SK-N-SH (cell line): Measurements from ENCODE around the gene TTC7B. TPM values are rescaled to one million over a fixed set of nuclear protein-coding genes. Genes with fewer than 3 reads are reported as not detected.

Experiments
- CTCF ChIA-PET: fragments of 300-600, 350-600 bp; formaldehyde crosslinking; extraction: SDS; loops from one replicate; lab custom pipeline; 2021; lab: Yijun Ruan, JAX
- POLR2A ChIA-PET: fragments of 350-600 bp; sonication (Branson Sonifier 250); formaldehyde crosslinking; extraction: SDS; loops from one replicate; lab custom pipeline; 2020; ENCODE audit warnings: antibody characterized with exemption, inconsistent platforms; lab: Yijun Ruan, JAX
- DNase-seq: peaks from one replicate; pipeline ENCODE4 v3.0.0; 2012
- H2AFZ ChIP-seq: fragments of 200-600 bp; sonication (generic); 2 replicates; pipeline ENCODE4 v1.8.1; 2016; ENCODE audit warnings: antibody characterized with exemption, mild to moderate bottlenecking, low read depth
- H3F3A ChIP-seq: fragments of 200-600 bp; sonication (generic); replicated peaks from 2 replicates; pipeline ENCODE3; 2016; ENCODE audit warnings: antibody characterized with exemption, mild to moderate bottlenecking; ENCODE audit not compliant: insufficient read depth
- H3K27ac ChIP-seq, 2 experiments: fragments of 200-500 bp in 1 of 2; fragments of 200-600 bp in 1 of 2; sonication (Bioruptor generic) in 1 of 2; sonication (generic), shearing (Covaris generic) in 1 of 2; 2 replicates each; pipeline versions ENCODE4 v1.5.1 to v1.6.1; 2014 to 2016; ENCODE audit warnings: low read depth in 2 of 2, inconsistent platforms in 1 of 2, low read length in 1 of 2, mild to moderate bottlenecking in 1 of 2, mixed read lengths in 1 of 2
- H3K27me3 ChIP-seq: fragments of 200-600 bp; sonication (generic), shearing (Covaris generic); 2 replicates; pipeline ENCODE4 v1.6.1; 2016; ENCODE audit warnings: mixed run types; ENCODE audit not compliant: insufficient read depth
- H3K36me3 ChIP-seq, 2 experiments: fragments of 200-500 bp in 1 of 2; fragments of 200-600 bp in 1 of 2; sonication (Bioruptor generic) in 1 of 2; sonication (generic) in 1 of 2; replicated peaks in 1 of 2; 2 replicates each; pipeline versions ENCODE3 to v1.5.1; 2014 to 2016; ENCODE audit warnings: low read length in 1 of 2, mild to moderate bottlenecking in 1 of 2; ENCODE audit not compliant: insufficient read depth in 2 of 2, control insufficient read depth in 1 of 2
- H3K4me1 ChIP-seq, 2 experiments: fragments of 200-500 bp in 1 of 2; fragments of 200-600 bp in 1 of 2; sonication (Bioruptor generic) in 1 of 2; sonication (generic), shearing (Covaris generic) in 1 of 2; 2 replicates each; pipeline versions ENCODE4 v1.5.1 to v1.6.1; 2014 to 2016; ENCODE audit warnings: low read depth in 1 of 2, low read length in 1 of 2, mixed run types in 1 of 2; ENCODE audit not compliant: insufficient read depth in 2 of 2, control insufficient read depth in 1 of 2
- H3K4me2 ChIP-seq: fragments of 200-600 bp; sonication (generic), shearing (Covaris generic); 2 replicates; pipeline ENCODE4 v1.6.1; 2017; ENCODE audit warnings: mixed run types
- H3K4me3 ChIP-seq, 2 experiments: fragments of 200-500 bp in 1 of 2; fragments of 200-600 bp in 1 of 2; sonication (Bioruptor generic) in 1 of 2; sonication (generic), shearing (Covaris generic) in 1 of 2; 2 replicates each; pipeline versions ENCODE4 v1.5.1 to v1.8.1; 2014 to 2016; ENCODE audit warnings: low read depth in 2 of 2, inconsistent platforms in 1 of 2, low read length in 1 of 2, mild to moderate bottlenecking in 1 of 2, mixed read lengths in 1 of 2, moderate library complexity in 1 of 2
- H3K79me2 ChIP-seq: fragments of 200-600 bp; sonication (generic); 2 replicates; pipeline ENCODE4 v1.8.1; 2017; ENCODE audit warnings: mild to moderate bottlenecking; ENCODE audit not compliant: insufficient read depth
- H3K9ac ChIP-seq: fragments of 200-600 bp; sonication (generic); 2 replicates; pipeline ENCODE4 v1.6.1; 2017; ENCODE audit warnings: mixed run types
- H3K9me2 ChIP-seq: fragments of 200-600 bp; sonication (generic); 2 replicates; pipeline ENCODE4 v1.6.1; 2017; ENCODE audit warnings: mixed run types
- H3K9me3 ChIP-seq: fragments of 200-600 bp; sonication (generic); 2 replicates; pipeline ENCODE4 v1.6.1; 2017; ENCODE audit warnings: mixed run types, mild to moderate bottlenecking, moderate library complexity
- H4K20me1 ChIP-seq: fragments of 200-600 bp; sonication (generic); 2 replicates; pipeline ENCODE4 v1.6.1; 2017; ENCODE audit warnings: mild to moderate bottlenecking, mixed run types; ENCODE audit not compliant: insufficient read depth
- CHD2 ChIP-seq: fragments of 150-350 bp; IDR thresholded peaks from 2 replicates; pipeline ENCODE4 v1.6.1; 2018; ENCODE audit warnings: low read length; ENCODE audit not compliant: partially characterized antibody
- CTCF ChIP-seq: fragments of 200-600 bp; sonication (generic); IDR thresholded peaks from 2 replicates; pipeline ENCODE4 v1.6.1; 2017; ENCODE audit warnings: antibody characterized with exemption, mild to moderate bottlenecking, moderate library complexity
- EP300 ChIP-seq, 2 experiments: IDR thresholded peaks; 2 replicates each; pipeline versions ENCODE4 v1.4.0 to v1.6.1; 2012; ENCODE audit warnings: borderline replicate concordance in 1 of 2, low read depth in 1 of 2, low read length in 1 of 2
- FOSL2 ChIP-seq: IDR thresholded peaks from 2 replicates; pipeline ENCODE4 v1.4.0; 2012; ENCODE audit warnings: low read depth, mild to moderate bottlenecking, moderate library complexity, borderline replicate concordance
- FOXM1 ChIP-seq: IDR thresholded peaks from 2 replicates; pipeline ENCODE4 v1.4.0; 2012; ENCODE audit warnings: low read depth, mild to moderate bottlenecking
- GATA2 ChIP-seq: sonication (generic); formaldehyde crosslinking; IDR thresholded peaks from 2 replicates; pipeline ENCODE4 v1.5.0; 2020; ENCODE audit warnings: mild to moderate bottlenecking, missing genetic modification reagents
- IRF3 ChIP-seq: fragments of 150-350 bp; IDR thresholded peaks from 2 replicates; pipeline ENCODE4 v1.6.1; 2016; ENCODE audit warnings: mild to moderate bottlenecking, low read depth, low read length
- MAX ChIP-seq: IDR thresholded peaks from 2 replicates; pipeline ENCODE4 v1.4.0; 2012; ENCODE audit warnings: low read depth
- MEF2A ChIP-seq: IDR thresholded peaks from 2 replicates; pipeline ENCODE4 v1.4.0; 2012; ENCODE audit warnings: low read depth, borderline replicate concordance
- NFIC ChIP-seq: IDR thresholded peaks from 2 replicates; pipeline ENCODE4 v1.4.0; 2012; ENCODE audit warnings: borderline replicate concordance
- RAD21 ChIP-seq: IDR thresholded peaks from 2 replicates; pipeline ENCODE4 v1.6.1; 2012; ENCODE audit warnings: mild to moderate bottlenecking, low read length
- RCOR1 ChIP-seq: fragments of 150-350 bp; IDR thresholded peaks from 2 replicates; pipeline ENCODE4 v1.6.1; 2017; ENCODE audit warnings: antibody characterized with exemption, low read length
- RXRA ChIP-seq: IDR thresholded peaks from 2 replicates; pipeline ENCODE4 v1.4.0; 2012; ENCODE audit warnings: low read depth, mild to moderate bottlenecking, borderline replicate concordance
- SIN3A ChIP-seq: IDR thresholded peaks from 2 replicates; pipeline ENCODE4 v1.6.1; 2012; ENCODE audit warnings: low read depth, mild to moderate bottlenecking, low read length, moderate library complexity, borderline replicate concordance
- TAF1 ChIP-seq: IDR thresholded peaks from 2 replicates; pipeline ENCODE4 v1.6.1; 2012; ENCODE audit warnings: low read depth, mild to moderate bottlenecking, low read length, moderate library complexity, borderline replicate concordance
- TCF12 ChIP-seq: IDR thresholded peaks from 2 replicates; pipeline ENCODE4 v1.4.0; 2012
- TEAD4 ChIP-seq: IDR thresholded peaks from 2 replicates; pipeline ENCODE4 v1.4.0; 2012; ENCODE audit warnings: mild to moderate bottlenecking, borderline replicate concordance; ENCODE audit not compliant: insufficient read depth
- USF1 ChIP-seq: IDR thresholded peaks from 2 replicates; pipeline ENCODE4 v1.4.0; 2012; ENCODE audit warnings: low read depth, borderline replicate concordance
- USF2 ChIP-seq: fragments of 150-350 bp; IDR thresholded peaks from 2 replicates; pipeline ENCODE4 v1.6.1; 2017; ENCODE audit warnings: antibody characterized with exemption, low read length, low read depth, borderline replicate concordance
- YY1 ChIP-seq: IDR thresholded peaks from 2 replicates; pipeline ENCODE4 v1.4.0; 2012; ENCODE audit warnings: low read depth, mild to moderate bottlenecking
- ZBTB33 ChIP-seq: IDR thresholded peaks from 2 replicates; pipeline ENCODE4 v1.4.0; 2012; ENCODE audit warnings: low read depth, borderline replicate concordance
- WGBS: methylation state at CpG from one replicate; pipeline ENCODE4 v1.1.6; 2017; ENCODE audit warnings: low lambda C conversion rate; 5-methylcytosine and 5-hydroxymethylcytosine counted together
- polyA plus RNA-seq, 3 experiments: library from polyadenylated mRNA; depleted of rRNA; stranded (reverse); fragments of >200 nt; gene quantifications; 2 replicates each; pipeline ENCODE4 v1.2.3, GENCODE V29; 2012

Gene TTC7B
- polyA plus RNA-seq, 1 of the 3 experiments (the other 2 are of a cell fraction) = 43.1 TPM

- TF ChIP-seq EP300 (IDR thresholded peaks at IDR 0.05; ENCODE audit: borderline replicate concordance in 1 of 2, low read depth in 1 of 2, low read length in 1 of 2) = peak; percentile 48 to 89; a peak in 3 of 4 replicates
- peak; percentile 57 for TF ChIP-seq FOSL2
- peak; percentile 58; the same call in 1 of the 2 replicates for TF ChIP-seq RCOR1
- no peak for TF ChIP-seq SIN3A
- peak; percentile 97 for TF ChIP-seq MEF2A
- TF ChIP-seq RXRA = peak; percentile 91
- no peak for TF ChIP-seq USF2
- TF ChIP-seq USF1 = peak; percentile 25; the same call in 1 of the 2 replicates
- no peak for TF ChIP-seq YY1
- peak; percentile 73 for TF ChIP-seq CHD2
- peak; percentile 89 for TF ChIP-seq GATA2 (CRISPR knock-in tag)
- no peak for TF ChIP-seq CTCF
- peak; percentile 84 for TF ChIP-seq MAX
These were observed 140.8 kb downstream of the TTC7B start (continued) for GRCh38 chr14:90675399-90675798.

- H3F3A ChIP-seq = peaks cover 31% of the 10 kb centered on the region
- H3K9me2 ChIP-seq = no peaks in the 10 kb centered on the region
- H3K36me3 ChIP-seq = peaks cover 10 to 19% of the 10 kb centered on the region in 2 experiments
- no peaks in the 10 kb centered on the region for H4K20me1 ChIP-seq
- TF ChIP-seq ZBTB33 = no peak
- TF ChIP-seq IRF3 = no peak
- no peak for TF ChIP-seq TCF12
- no peak for TF ChIP-seq USF2
- TF ChIP-seq RCOR1 = no peak
- no peak for TF ChIP-seq SIN3A
- no peak for TF ChIP-seq FOXM1
- no peak for TF ChIP-seq NFIC
- TF ChIP-seq RAD21 = no peak
- TF ChIP-seq TEAD4 = no peak
- no peak for TF ChIP-seq TAF1
- no peak for TF ChIP-seq CHD2
- TF ChIP-seq YY1 = no peak
- H3K27me3 ChIP-seq = no peaks in the 10 kb centered on the region
- POLR2A ChIA-PET = no interaction called here
- H3K4me1 ChIP-seq = peaks cover 31 to 39% of the 10 kb centered on the region in 2 experiments
- CTCF ChIA-PET = interaction anchor here (0.8 to 2.0 kb wide), 6 partner anchors 12 to 265 kb away, joined by 3 to 6 read pairs (median 3); no protein-coding TSS in a partner anchor
- H3K9ac ChIP-seq = no peak overlapping the region; the same call in 1 of the 2 replicates
- H3K27ac ChIP-seq = peak overlapping the region; percentile 93 to 97
- 78% methylated on average over 5 of the region's 5 CpGs for WGBS
- no peak for DNase-seq
- H3K79me2 ChIP-seq = no peaks in the 10 kb centered on the region
- H3K4me3 ChIP-seq = no peak overlapping the region
- H3K9me3 ChIP-seq = no peaks in the 10 kb centered on the region
- peak overlapping the region; percentile 72 for H3K4me2 ChIP-seq
- H2AFZ ChIP-seq = no peak overlapping the region
These were observed 141.5 kb downstream of the TTC7B start for GRCh38 chr14:90674716-90675115.
